IMR-90 (cell line): ENCODE results near the gene PGBD5. TPM values are rescaled to one million over a fixed set of nuclear protein-coding genes. Genes with fewer than 3 reads are reported as not detected.

Experiments
- ATAC-seq: fragments of 200-7000 bp; cut with Tn5 transposase; 2 replicates; pipeline ENCODE4 v1.9.1; 2020; ENCODE audit warnings: low read depth, mild to moderate bottlenecking, moderate library complexity
- BruUV-seq: library from RNA; stranded (reverse); fragments of 400-500 nt; replicated peaks from 2 replicates; lab custom pipeline; 2021; lab: Mats Ljungman, UMichigan
- CTCF ChIA-PET: fragments of 300-600 bp; formaldehyde crosslinking; extraction: SDS; loops from one replicate; lab custom pipeline; 2021; ENCODE audit warnings: antibody characterized with exemption; lab: Yijun Ruan, JAX
- POLR2A ChIA-PET: fragments of 300-600 bp; sonication (Branson Sonifier 250); formaldehyde crosslinking; loops from one replicate; lab custom pipeline; 2022; ENCODE audit warnings: antibody characterized with exemption; ENCODE audit not compliant: unreplicated experiment; lab: Charles Lee
- DNase-seq: peaks from one replicate; pipeline ENCODE4 v3.0.0; 2013
- H2AFZ ChIP-seq: replicated peaks from 2 replicates; pipeline ENCODE3; 2013; ENCODE audit warnings: low read length, mild to moderate bottlenecking; ENCODE audit not compliant: poor library complexity
- H2AK5ac ChIP-seq: 2 replicates; pipeline ENCODE4 v1.6.1; 2013; ENCODE audit warnings: low read depth, low read length, inconsistent platforms
- H2AK9ac ChIP-seq: replicated peaks from 2 replicates; pipeline ENCODE3; 2013; ENCODE audit warnings: mild to moderate bottlenecking, low read depth, low read length, moderate library complexity; ENCODE audit not compliant: poor library complexity
- H2BK120ac ChIP-seq: 2 replicates; pipeline ENCODE4 v1.6.1; 2013; ENCODE audit warnings: low read depth, low read length, inconsistent platforms
- H2BK15ac ChIP-seq: 3 replicates; pipeline ENCODE4 v1.6.1; 2013; ENCODE audit warnings: low read depth, low read length, inconsistent platforms
- H2BK20ac ChIP-seq: 2 replicates; pipeline ENCODE4 v1.6.1; 2013; ENCODE audit warnings: low read depth, mild to moderate bottlenecking, inconsistent platforms, low read length, moderate library complexity
- H2BK5ac ChIP-seq: 2 replicates; pipeline ENCODE4 v1.6.1; 2013; ENCODE audit warnings: mild to moderate bottlenecking, low read depth, low read length, inconsistent platforms; ENCODE audit not compliant: poor library complexity, severe bottlenecking
- H3K14ac ChIP-seq: replicated peaks from 2 replicates; pipeline ENCODE4 v1.6.1; 2013; ENCODE audit warnings: low read depth, low read length, inconsistent platforms
- H3K18ac ChIP-seq: 2 replicates; pipeline ENCODE4 v1.6.1; 2013; ENCODE audit warnings: low read depth, low read length, control low read depth
- H3K23ac ChIP-seq: 2 replicates; pipeline ENCODE4 v1.6.1; 2013; ENCODE audit warnings: low read depth, low read length, inconsistent platforms
- H3K27ac ChIP-seq: 2 replicates; pipeline ENCODE4 v1.5.1; 2013; ENCODE audit warnings: mild to moderate bottlenecking, control low read depth, low read length; ENCODE audit not compliant: insufficient read depth
- H3K27me3 ChIP-seq: 2 replicates; pipeline ENCODE4 v1.6.1; 2013; ENCODE audit warnings: low read length; ENCODE audit not compliant: control insufficient read depth, insufficient read depth
- H3K36me3 ChIP-seq: 2 replicates; pipeline ENCODE4 v1.6.1; 2013; ENCODE audit warnings: low read length, mixed read lengths; ENCODE audit not compliant: control insufficient read depth, insufficient read depth
- H3K4ac ChIP-seq: 2 replicates; pipeline ENCODE4 v1.6.1; 2013; ENCODE audit warnings: low read depth, low read length, inconsistent platforms
- H3K4me1 ChIP-seq: 2 replicates; pipeline ENCODE4 v1.6.1; 2013; ENCODE audit warnings: low read length, mixed read lengths; ENCODE audit not compliant: control insufficient read depth, insufficient read depth
- H3K4me2 ChIP-seq: 2 replicates; pipeline ENCODE4 v1.6.1; 2013; ENCODE audit warnings: low read depth, mild to moderate bottlenecking, control low read depth, low read length, moderate library complexity
- H3K4me3 ChIP-seq: 2 replicates; pipeline ENCODE4 v1.5.1; 2013; ENCODE audit warnings: low read depth, mild to moderate bottlenecking, control low read depth, low read length, moderate library complexity; ENCODE audit not compliant: insufficient read depth
- H3K56ac ChIP-seq: 2 replicates; pipeline ENCODE4 v1.6.1; 2013; ENCODE audit warnings: low read length, inconsistent platforms; ENCODE audit not compliant: insufficient read depth; ENCODE audit errors: extremely low read depth
- H3K79me1 ChIP-seq, 2 experiments: 2 replicates each; pipeline ENCODE4 v1.6.1; 2013; ENCODE audit warnings: low read length in 2 of 2, inconsistent platforms in 1 of 2, low read depth in 1 of 2
- H3K9ac ChIP-seq: 2 replicates; pipeline ENCODE4 v1.6.1; 2013; ENCODE audit warnings: low read depth, low read length, control low read depth
- H3K9me1 ChIP-seq: 2 replicates; pipeline ENCODE4 v1.6.1; 2013; ENCODE audit warnings: low read length, inconsistent platforms; ENCODE audit not compliant: insufficient read depth
- H3K9me3 ChIP-seq: 2 replicates; pipeline ENCODE4 v1.6.1; 2013; ENCODE audit warnings: low read length; ENCODE audit not compliant: control insufficient read depth, insufficient read depth
- H4K20me1 ChIP-seq: 2 replicates; pipeline ENCODE4 v1.6.1; 2013; ENCODE audit warnings: low read length, inconsistent platforms; ENCODE audit not compliant: insufficient read depth
- H4K5ac ChIP-seq: 2 replicates; pipeline ENCODE4 v1.6.1; 2013; ENCODE audit warnings: mild to moderate bottlenecking, low read depth, low read length, control low read depth
- H4K8ac ChIP-seq, 2 experiments: 2 replicates each; pipeline ENCODE4 v1.6.1; 2013; ENCODE audit warnings: low read depth in 2 of 2, low read length in 2 of 2, control low read depth in 1 of 2, inconsistent platforms in 1 of 2
- H4K91ac ChIP-seq: 2 replicates; pipeline ENCODE4 v1.6.1; 2013; ENCODE audit warnings: low read depth, low read length, inconsistent platforms; ENCODE audit not compliant: insufficient read depth
- BHLHE40 ChIP-seq: fragments of 150-350 bp; IDR thresholded peaks from 2 replicates; pipeline ENCODE4 v1.6.1; 2016; ENCODE audit warnings: mild to moderate bottlenecking, low read depth, low read length
- CHD1 ChIP-seq: IDR thresholded peaks from 2 replicates; pipeline ENCODE4 v1.6.1; 2012; ENCODE audit warnings: low read depth, low read length, improper control_type of control experiment
- FOS ChIP-seq: fragments of 150-350 bp; IDR thresholded peaks from 2 replicates; pipeline ENCODE4 v1.6.1; 2016; ENCODE audit warnings: low read depth, low read length
- MAFK ChIP-seq: IDR thresholded peaks from 2 replicates; pipeline ENCODE4 v1.6.1; 2012; ENCODE audit warnings: low read depth, low read length, improper control_type of control experiment
- MXI1 ChIP-seq: IDR thresholded peaks from 2 replicates; pipeline ENCODE4 v1.6.1; 2012; ENCODE audit warnings: low read depth, mild to moderate bottlenecking, low read length, moderate library complexity, borderline replicate concordance
- POLR2A ChIP-seq: IDR thresholded peaks from 2 replicates; pipeline ENCODE4 v1.6.1; 2012; ENCODE audit warnings: mild to moderate bottlenecking, low read depth, low read length
- RAD21 ChIP-seq: IDR thresholded peaks from 2 replicates; pipeline ENCODE4 v1.6.1; 2012; ENCODE audit warnings: low read length, improper control_type of control experiment
- SMC3 ChIP-seq: fragments of 150-350 bp; IDR thresholded peaks from 2 replicates; pipeline ENCODE4 v1.6.1; 2016; ENCODE audit warnings: low read depth, mild to moderate bottlenecking, antibody characterized with exemption, low read length, moderate library complexity
- WGBS, 2 experiments: methylation state at CpG; one replicate each; pipeline versions ENCODE4 v1.1.5 to v1.1.7; 2013; ENCODE audit warnings: missing lambda C conversion rate in 2 of 2; ENCODE audit not compliant: insufficient read length in 1 of 2; ENCODE audit errors: extremely low coverage in 2 of 2; 5-methylcytosine and 5-hydroxymethylcytosine counted together
- dilution Hi-C: fragments of 300-500 bp; cut with HindIII; formaldehyde crosslinking; loops from one replicate; pipeline ENCODE4 v1.14.3; 2018; ENCODE audit warnings: low sequenced_read_pairs; ENCODE audit not compliant: unreplicated experiment
- in situ Hi-C: fragments of 300-500 bp; cut with MboI; formaldehyde crosslinking; loops from 3 replicates; pipeline ENCODE4 v1.14.3; 2019; ENCODE audit warnings: low sequenced_read_pairs, inconsistent platforms, mixed read lengths
- intact Hi-C: fragments of 100-400 bp; cut with micrococcal nuclease; formaldehyde crosslinking; loops from 2 replicates; pipeline ENCODE4 v1.10.0; 2022
- polyA plus RNA-seq, 3 experiments: library from polyadenylated mRNA; depleted of rRNA; stranded (reverse); fragments of >200 nt; gene quantifications; 2 replicates each; pipeline ENCODE4 v1.2.3, GENCODE V29; 2012; ENCODE audit warnings: low replicate concordance in 1 of 3
- total RNA-seq: library from RNA; depleted of rRNA; stranded (reverse); fragments of >200 nt; gene quantifications from 2 replicates; pipeline ENCODE4 v1.2.3, GENCODE V29; 2012
- TF ChIP-seq, protein P1 (sequence below): fragments of 150-350 bp; IDR thresholded peaks from 2 replicates; pipeline ENCODE4 v1.6.1; 2016; ENCODE audit warnings: low read depth, mild to moderate bottlenecking, low read length, moderate library complexity, borderline replicate concordance
- TF ChIP-seq, protein P2 (sequence below): conservative IDR thresholded peaks from 2 replicates; pipeline ENCODE4 v1.5.1; 2012; ENCODE audit warnings: mild to moderate bottlenecking, low read depth, low read length, improper control_type of control experiment

The PGBD5 gene
- total and polyA plus RNA-seq, 2 of the 4 experiments (the other 2 are of a cell fraction) = 0.18 to 0.36 TPM

DNA sequence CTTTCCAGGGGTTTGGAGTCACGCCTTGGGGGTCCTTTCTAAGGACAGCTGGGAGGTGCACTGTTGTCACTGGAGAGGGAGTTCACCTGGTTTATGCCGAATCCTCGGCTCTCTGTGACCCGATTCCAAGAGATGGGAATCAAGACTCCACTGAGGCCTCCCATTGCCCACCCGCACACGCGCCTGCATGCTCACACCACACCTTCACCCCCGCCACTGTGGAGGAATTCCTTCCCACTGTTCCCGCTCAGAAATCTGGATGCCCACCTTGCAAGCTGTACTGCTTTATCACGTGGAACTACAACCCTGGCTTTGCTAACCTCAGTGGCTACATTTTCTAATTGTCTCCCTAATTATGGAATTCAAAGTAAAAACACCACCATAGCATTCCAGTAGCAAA lies 29.2 kb downstream of the PGBD5 start:
- Histone ChIP-seq H3K14ac (no peak overlapping the region), H3K4me2 (no peak overlapping the region), H3K79me1 (no peaks in the 10 kb centered on the region), H3K4ac (no peak overlapping the region), H2BK120ac (no peak overlapping the region), H4K5ac (no peak overlapping the region), H4K8ac (no peak overlapping the region), H3K27me3 (no peaks in the 10 kb centered on the region), H2AK9ac (no peak overlapping the region), H2BK15ac (no peak overlapping the region), H3K4me3 (no peak overlapping the region), H3K4me1 (0 out of 2 replicates have a peak, but pooled peaks cover 1% of the 10 kb centered on the region), H2AFZ (no peak overlapping the region), H3K56ac (no peak overlapping the region), H2BK20ac (no peak overlapping the region), H2BK5ac (no peak overlapping the region), H3K9me3 (peaks cover 6% of the 10 kb centered on the region), H3K18ac (no peak overlapping the region), H4K20me1 (no peaks in the 10 kb centered on the region), H3K9ac (no peak overlapping the region), H3K36me3 (no peaks in the 10 kb centered on the region), H3K23ac (no peak overlapping the region), H3K9me1 (no peaks in the 10 kb centered on the region), H3K27ac (no peak overlapping the region), H4K91ac (no peak overlapping the region), H2AK5ac (no peak overlapping the region)
- CTCF ChIA-PET = no interaction called here
- dilution Hi-C loops (no loop called here), intact Hi-C loops (no loop called here), in situ Hi-C loops (no loop called here)
- no TSS peak for BruUV-seq
- no peak for TF ChIP-seq SMC3
- TF ChIP-seq FOS = no peak
- TF ChIP-seq RAD21 = no peak
- TF ChIP-seq, protein P1, sequence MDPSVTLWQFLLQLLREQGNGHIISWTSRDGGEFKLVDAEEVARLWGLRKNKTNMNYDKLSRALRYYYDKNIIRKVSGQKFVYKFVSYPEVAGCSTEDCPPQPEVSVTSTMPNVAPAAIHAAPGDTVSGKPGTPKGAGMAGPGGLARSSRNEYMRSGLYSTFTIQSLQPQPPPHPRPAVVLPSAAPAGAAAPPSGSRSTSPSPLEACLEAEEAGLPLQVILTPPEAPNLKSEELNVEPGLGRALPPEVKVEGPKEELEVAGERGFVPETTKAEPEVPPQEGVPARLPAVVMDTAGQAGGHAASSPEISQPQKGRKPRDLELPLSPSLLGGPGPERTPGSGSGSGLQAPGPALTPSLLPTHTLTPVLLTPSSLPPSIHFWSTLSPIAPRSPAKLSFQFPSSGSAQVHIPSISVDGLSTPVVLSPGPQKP = no peak
- no peak for TF ChIP-seq MAFK
- TF ChIP-seq, protein P2, sequence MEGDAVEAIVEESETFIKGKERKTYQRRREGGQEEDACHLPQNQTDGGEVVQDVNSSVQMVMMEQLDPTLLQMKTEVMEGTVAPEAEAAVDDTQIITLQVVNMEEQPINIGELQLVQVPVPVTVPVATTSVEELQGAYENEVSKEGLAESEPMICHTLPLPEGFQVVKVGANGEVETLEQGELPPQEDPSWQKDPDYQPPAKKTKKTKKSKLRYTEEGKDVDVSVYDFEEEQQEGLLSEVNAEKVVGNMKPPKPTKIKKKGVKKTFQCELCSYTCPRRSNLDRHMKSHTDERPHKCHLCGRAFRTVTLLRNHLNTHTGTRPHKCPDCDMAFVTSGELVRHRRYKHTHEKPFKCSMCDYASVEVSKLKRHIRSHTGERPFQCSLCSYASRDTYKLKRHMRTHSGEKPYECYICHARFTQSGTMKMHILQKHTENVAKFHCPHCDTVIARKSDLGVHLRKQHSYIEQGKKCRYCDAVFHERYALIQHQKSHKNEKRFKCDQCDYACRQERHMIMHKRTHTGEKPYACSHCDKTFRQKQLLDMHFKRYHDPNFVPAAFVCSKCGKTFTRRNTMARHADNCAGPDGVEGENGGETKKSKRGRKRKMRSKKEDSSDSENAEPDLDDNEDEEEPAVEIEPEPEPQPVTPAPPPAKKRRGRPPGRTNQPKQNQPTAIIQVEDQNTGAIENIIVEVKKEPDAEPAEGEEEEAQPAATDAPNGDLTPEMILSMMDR = no peak
- TF ChIP-seq POLR2A = no peak
- no peak for TF ChIP-seq BHLHE40
- no peak for TF ChIP-seq CHD1
- no peak for TF ChIP-seq MXI1
- DNase-seq (no peak), ATAC-seq (no peak)
- POLR2A ChIA-PET = no interaction called here
- WGBS, 2 experiments = 90% methylated on average over 4 of the region's 10 CpGs; no CpG with 5 or more reads in 1 of the 2 experiments
